ENCODE data around the gene HBE1.
"Not testable (repeated sequence)": the region's sequence is repeated elsewhere in the genome, so short reads cannot be mapped to it uniquely, and the experiment has no call there.

HBE1 gene

DNA sequence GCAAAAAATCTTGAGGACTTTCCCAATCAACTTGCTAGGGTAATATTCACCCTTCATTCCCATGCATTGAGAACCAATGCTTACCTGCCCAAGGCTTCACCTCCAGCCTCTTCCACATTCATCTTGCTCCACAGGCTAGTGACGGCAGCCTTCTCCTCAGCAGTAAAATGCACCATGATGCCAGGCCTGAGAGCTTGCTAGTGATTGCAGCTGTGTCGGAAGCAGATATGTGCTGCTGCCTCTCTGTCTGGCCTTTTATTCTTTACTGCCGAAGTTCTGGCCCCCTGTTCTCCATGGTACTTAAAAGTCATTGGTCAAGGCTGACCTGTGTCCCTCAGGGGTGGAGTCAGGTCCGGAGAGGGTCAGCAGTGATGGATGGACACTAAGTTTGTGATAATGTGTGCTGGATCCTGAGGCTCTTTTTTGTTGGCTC, at the start of gene HBE1:
TSS of gene HBE1 (minus strand) at position 231 of the 433 bp plus-strand sequence. CDS start at position 176, 55 bp downstream.
- Mint-ChIP-seq H3K36me3 (ENCODE audit: low read depth) (no peaks in the 10 kb centered on the region), H3K9me3 (no peaks in the 10 kb centered on the region), H3K4me1 (no peaks in the 10 kb centered on the region), H3K27ac (no peak within 1 kb of the TSS), H3K4me3 (no peak within 1 kb of the TSS), H3K27me3 (no peaks in the 10 kb centered on the region)
- ATAC-seq (no peak), DNase-seq (no peak)

DNA sequence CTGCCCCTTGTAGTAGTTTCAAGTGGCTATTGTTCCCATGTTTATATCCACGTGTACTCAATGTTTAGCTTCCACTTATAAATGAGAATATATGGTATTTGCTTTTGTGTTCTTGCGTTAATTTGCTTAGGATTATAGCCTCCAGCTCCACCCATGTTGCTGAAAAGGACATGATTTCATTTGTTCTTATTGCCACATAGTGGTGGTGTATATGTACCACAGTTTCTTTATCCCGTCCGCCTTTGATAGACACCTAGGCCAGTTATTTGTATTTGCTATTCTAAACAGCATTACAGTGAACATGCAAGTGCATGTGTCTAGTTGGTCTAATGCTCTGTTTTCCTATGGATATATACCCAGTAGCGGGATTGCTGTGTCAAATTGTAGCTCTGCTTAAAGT, 47.5 kb upstream of the HBE1 start:
- H3K9me3 Mint-ChIP-seq, result peaks cover 3% of the 10 kb centered on the region
- H3K27me3 Mint-ChIP-seq, result no peaks in the 10 kb centered on the region
- no peaks in the 10 kb centered on the region for H3K4me1 Mint-ChIP-seq
- H3K4me3 Mint-ChIP-seq, result no peak overlapping the region
- H3K27ac Mint-ChIP-seq, result no peak overlapping the region
- no peak for ATAC-seq
- H3K36me3 Mint-ChIP-seq (ENCODE audit: low read depth), result no peaks in the 10 kb centered on the region
- no peak for DNase-seq

DNA sequence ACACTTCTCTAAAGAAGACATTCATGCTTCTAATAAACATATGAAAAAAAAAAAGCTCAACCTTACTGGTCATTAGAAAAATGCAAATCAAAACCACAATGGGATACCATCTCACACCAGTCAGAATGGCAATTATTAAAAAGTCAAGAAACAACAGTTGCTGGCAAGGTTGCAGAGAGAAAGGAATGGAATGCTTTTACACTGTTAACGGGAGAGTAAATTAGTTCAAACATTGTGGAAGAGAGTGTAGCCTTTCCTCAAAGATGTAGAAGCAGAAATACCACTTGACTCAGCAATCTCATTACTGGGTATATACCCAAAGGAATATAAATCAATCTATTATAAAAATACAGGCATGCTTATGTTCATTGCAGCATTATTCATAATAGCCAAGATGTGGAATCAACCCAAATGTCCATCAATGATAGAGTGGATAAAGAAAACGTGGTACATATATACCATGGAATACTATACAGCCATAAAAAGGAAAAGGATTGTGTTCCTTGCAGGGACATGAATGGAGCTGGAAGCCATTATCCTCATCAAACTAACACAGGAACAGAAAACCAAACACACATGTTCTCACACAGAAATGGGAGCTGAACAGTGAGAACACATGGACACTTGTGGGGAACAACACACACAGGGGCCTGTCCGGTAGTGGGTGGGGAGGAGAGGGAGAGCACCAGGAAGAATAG, 43.7 kb upstream of the HBE1 start:
- not testable (repeated sequence) for H3K27ac Mint-ChIP-seq; ATAC-seq; H3K4me1 Mint-ChIP-seq; H3K27me3 Mint-ChIP-seq; H3K36me3 Mint-ChIP-seq (ENCODE audit: low read depth); H3K4me3 Mint-ChIP-seq; H3K9me3 Mint-ChIP-seq; DNase-seq

DNA sequence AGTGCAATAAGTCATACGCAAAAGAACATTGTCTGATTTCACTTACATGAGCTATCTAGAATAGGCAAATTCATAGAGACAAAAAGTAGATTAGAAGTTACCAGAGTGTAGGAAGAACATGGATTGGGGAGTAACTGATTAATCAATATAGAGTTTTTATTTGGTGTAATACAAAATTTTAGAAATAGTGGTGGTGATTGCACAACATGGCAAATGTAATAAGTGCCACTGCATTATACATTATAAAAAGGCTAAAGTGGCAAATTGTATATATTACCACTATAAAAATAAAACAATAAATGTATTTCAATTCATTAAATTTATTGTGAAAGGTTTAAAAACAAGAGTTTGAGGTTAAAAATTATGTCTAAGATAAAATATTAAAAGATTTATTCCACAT, 40.7 kb upstream of the HBE1 start:
- Mint-ChIP-seq H3K27ac (no peak overlapping the region), H3K36me3 (ENCODE audit: low read depth) (no peaks in the 10 kb centered on the region), H3K27me3 (peaks cover 2% of the 10 kb centered on the region), H3K4me1 (no peaks in the 10 kb centered on the region), H3K4me3 (no peak overlapping the region), H3K9me3 (no peaks in the 10 kb centered on the region)
- DNase-seq (no peak), ATAC-seq (no peak)

DNA sequence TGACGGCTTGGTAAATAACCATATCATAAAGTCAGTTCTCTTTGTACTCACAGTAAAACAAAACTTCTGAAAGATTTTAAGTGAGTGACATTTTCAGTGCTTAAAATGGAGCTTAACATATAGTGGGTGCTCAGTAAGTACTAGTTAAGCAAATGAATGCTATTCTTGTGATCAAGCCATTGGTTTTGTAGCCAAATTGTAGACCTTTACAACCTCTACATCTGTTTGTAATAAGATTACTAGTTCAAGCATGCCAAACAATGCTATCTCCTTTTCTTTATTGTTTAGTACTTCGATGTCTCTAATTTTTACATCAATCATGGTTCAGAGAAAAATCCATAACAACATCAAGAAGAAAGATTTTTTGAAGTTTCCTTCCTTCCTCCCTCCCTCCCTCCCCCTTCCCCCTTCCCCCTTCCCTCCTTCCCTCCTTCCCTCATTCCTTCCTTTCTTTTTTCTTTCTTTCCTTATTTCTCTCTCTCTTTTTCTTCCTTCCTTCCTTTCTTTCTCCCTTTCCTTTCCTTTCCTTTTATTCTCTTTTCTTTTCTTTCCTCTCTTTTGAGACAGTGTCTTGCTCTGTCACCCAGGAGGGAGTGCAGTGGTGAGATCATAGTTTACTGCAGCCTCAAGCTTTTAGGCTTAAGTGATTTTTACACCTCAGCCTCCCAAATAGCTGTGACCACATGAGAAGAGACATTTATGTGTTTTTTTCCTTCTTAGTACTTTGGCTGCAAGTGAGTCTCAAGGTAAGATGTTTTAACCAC, 37.7 kb upstream of the HBE1 start:
- ATAC-seq, result no peak
- Mint-ChIP-seq H3K27me3 (peaks cover 2% of the 10 kb centered on the region), H3K4me1 (no peaks in the 10 kb centered on the region), H3K36me3 (ENCODE audit: low read depth) (no peaks in the 10 kb centered on the region), H3K4me3 (no peak overlapping the region), H3K9me3 (no peaks in the 10 kb centered on the region), H3K27ac (no peak overlapping the region)
- DNase-seq, result no peak

DNA sequence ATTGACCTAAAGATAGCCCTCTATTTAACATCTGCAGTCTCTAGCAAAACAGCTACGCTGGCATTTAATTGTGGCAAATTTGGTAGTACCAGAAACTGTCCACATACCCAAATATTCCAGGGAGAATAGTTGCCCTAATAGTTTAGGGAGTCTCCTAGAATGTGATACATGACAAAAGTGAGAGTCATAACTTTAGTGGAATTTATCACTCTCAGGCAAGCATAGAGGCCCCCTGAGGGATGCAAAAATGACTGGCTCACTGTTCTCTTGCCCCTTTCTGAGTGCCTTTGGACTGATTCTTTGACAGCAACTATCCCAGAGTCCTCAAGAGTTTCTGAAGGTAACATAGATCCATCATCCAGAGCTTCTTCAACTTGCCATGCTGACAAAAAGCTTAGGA, 34.3 kb upstream of the HBE1 start:
- Mint-ChIP-seq H3K4me1 (no peaks in the 10 kb centered on the region), H3K9me3 (no peaks in the 10 kb centered on the region), H3K36me3 (ENCODE audit: low read depth) (no peaks in the 10 kb centered on the region), H3K27me3 (peaks cover 2% of the 10 kb centered on the region), H3K4me3 (no peak overlapping the region), H3K27ac (no peak overlapping the region)
- DNase-seq, result no peak
- no peak for ATAC-seq

DNA sequence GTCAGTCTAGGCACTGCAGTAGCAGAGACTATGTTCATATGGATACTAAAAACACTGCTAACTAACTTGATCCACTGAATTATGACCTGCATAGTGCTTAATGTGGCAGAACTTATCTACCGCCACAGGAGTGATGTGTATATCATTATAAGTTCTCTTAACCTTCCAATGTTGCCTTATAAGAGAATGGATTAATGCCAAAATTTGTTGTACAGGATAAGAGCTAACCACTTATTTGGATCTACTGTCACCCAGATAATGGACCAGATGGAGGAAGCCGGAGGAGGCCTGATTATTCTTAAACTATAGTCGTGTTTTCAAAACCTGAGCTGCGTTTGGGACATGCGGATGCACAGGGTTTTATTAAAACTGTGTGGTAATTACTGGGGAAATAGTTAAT, 33.9 kb upstream of the HBE1 start:
- H3K9me3 Mint-ChIP-seq, result no peaks in the 10 kb centered on the region
- peaks cover 4% of the 10 kb centered on the region for H3K27me3 Mint-ChIP-seq
- ATAC-seq, result no peak
- no peaks in the 10 kb centered on the region for H3K36me3 Mint-ChIP-seq (ENCODE audit: low read depth)
- H3K4me3 Mint-ChIP-seq, result no peak overlapping the region
- H3K27ac Mint-ChIP-seq, result no peak overlapping the region
- H3K4me1 Mint-ChIP-seq, result no peaks in the 10 kb centered on the region
- no peak for DNase-seq

DNA sequence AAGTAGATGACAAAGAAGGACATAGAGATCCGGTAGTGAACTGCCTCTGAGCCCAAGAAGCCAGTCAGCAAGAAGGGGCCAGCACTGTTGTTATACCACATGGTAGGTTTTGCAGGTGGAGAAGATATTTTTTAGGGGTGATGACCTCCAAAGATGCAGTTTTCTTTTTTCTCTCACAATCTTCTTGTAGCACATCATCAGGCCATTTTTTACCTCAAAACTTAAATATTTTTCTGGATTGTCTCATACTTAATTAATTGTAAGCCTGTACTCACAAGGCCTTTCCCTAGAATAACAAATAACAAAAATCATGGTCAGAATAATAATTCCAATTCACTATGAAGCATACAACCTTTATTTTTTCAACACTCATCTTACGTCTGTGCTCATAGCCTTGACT, 32.1 kb upstream of the HBE1 start, which contains the start of gene OR51B4:
TSS of gene OR51B4 (minus strand) at position 101 of the 400 bp plus-strand sequence. CDS start at position 101, 0 bp downstream.
- Mint-ChIP-seq H3K4me3 (no peak within 1 kb of the TSS), H3K9me3 (no peaks in the 10 kb centered on the region), H3K27me3 (peaks cover 1% of the 10 kb centered on the region), H3K27ac (no peak within 1 kb of the TSS), H3K4me1 (no peaks in the 10 kb centered on the region), H3K36me3 (ENCODE audit: low read depth) (no peaks in the 10 kb centered on the region)
- ATAC-seq (no peak), DNase-seq (no peak)

DNA sequence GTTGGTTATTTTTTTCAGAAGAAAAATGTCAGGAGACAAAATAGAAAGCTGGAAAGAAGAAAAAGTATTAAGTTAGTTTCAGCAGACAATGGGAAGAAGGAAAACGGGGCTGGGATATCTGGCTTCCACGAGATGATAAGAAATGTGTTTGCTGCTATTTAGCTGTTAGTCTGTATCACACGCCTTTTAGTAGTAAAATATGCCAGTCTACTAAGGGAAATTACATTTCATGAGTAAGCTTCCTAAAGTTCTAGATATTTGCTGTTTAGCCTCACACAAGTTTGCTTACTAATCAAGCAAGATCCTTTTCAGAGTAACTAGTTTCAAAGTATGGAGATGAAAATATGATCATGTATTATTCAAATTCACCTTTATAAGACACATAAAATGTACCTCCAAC, 30.5 kb upstream of the HBE1 start:
- H3K27me3 Mint-ChIP-seq, result peaks cover 1% of the 10 kb centered on the region
- DNase-seq, result no peak
- H3K27ac Mint-ChIP-seq, result no peak overlapping the region
- no peaks in the 10 kb centered on the region for H3K9me3 Mint-ChIP-seq
- no peaks in the 10 kb centered on the region for H3K4me1 Mint-ChIP-seq
- no peak for ATAC-seq
- no peak overlapping the region for H3K4me3 Mint-ChIP-seq
- no peaks in the 10 kb centered on the region for H3K36me3 Mint-ChIP-seq (ENCODE audit: low read depth)

DNA sequence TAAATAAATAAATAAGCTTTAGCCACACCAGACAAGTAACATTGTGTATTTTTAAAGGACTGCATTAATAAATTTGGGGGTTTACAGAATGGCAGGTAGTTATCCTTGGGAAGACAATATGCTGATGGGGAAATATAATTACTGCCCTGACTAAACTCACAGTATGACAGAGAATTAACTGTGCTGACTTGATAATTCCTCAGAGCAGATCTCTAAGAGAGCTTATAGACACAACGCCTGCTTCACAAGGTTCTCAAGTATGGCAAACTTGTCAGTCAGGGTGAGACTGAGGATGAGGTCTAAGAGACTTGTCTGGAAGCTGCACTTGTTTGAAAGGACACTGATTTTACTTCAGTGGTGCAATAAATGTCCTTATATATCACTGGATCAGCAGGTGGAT, 28.7 kb upstream of the HBE1 start:
- Mint-ChIP-seq H3K9me3 (no peaks in the 10 kb centered on the region), H3K27ac (no peak overlapping the region), H3K27me3 (peaks cover 1% of the 10 kb centered on the region), H3K4me1 (no peaks in the 10 kb centered on the region), H3K36me3 (ENCODE audit: low read depth) (no peaks in the 10 kb centered on the region), H3K4me3 (no peak overlapping the region)
- ATAC-seq, result no peak
- no peak for DNase-seq

DNA sequence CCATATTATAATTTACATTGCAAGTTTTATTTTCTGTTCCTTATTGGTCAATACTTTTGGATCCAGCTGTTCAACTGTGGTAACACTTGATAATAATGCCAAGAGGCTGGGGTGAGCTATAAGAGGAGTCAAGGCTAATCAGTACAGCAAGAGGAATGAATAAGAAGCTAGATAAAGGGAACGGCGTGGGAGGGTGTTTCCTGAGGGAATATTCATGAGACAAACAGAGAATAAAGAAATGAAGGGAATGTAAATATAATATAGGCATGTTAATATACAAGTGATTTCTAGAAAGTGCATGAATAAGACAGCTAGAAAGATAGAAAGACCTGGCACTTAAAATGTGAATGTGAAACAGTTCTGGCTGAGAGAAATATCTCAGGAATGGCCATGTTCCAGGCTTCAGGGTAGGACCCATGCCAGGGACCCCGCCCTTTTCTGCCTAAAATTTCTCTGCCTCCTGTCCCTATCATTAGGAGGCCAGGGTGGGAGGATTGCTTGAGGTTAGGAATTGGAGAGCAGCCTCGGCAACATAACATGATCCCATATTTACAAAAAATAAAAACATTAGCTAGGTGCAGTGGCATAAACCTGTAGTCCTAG, 28.1 kb upstream of the HBE1 start:
- H3K4me1 Mint-ChIP-seq, result no peaks in the 10 kb centered on the region
- peaks cover 1% of the 10 kb centered on the region for H3K27me3 Mint-ChIP-seq
- H3K27ac Mint-ChIP-seq, result no peak overlapping the region
- no peak for DNase-seq
- H3K4me3 Mint-ChIP-seq, result no peak overlapping the region
- no peak for ATAC-seq
- no peaks in the 10 kb centered on the region for H3K9me3 Mint-ChIP-seq
- H3K36me3 Mint-ChIP-seq (ENCODE audit: low read depth), result no peaks in the 10 kb centered on the region

DNA sequence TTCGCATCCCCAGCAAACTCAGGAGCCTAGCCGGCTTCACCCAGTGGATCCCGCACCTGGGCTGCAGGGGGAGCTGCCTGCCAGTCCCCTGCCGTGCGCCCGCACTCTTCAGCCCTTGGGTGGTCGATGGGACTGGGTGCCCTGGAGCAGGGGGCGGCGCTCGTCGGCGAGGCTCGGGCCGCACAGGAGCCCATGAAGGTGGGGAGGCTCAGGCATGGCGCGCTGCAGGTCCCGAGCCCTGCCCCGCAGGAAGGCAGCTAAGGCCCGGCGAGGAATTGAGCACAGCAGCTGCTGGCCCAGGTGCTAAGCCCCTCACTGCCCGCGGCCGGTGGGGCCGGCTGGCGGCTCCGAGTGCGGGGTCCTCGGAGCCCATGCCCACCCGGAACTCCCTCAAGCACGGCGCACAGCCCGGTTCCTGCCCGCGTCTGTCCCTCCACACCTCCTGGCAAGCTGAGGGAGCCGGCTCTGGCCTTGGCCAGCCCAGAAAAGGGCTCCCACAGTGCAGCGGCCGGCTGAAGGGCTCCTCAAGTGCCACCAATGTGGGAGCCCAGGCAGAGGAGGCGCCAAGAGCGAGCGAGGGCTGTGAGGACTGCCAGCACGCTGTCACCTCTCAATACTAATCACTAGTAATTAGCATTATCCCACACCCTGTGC, 24.7 kb upstream of the HBE1 start:
- H3K27me3 Mint-ChIP-seq; H3K36me3 Mint-ChIP-seq (ENCODE audit: low read depth); ATAC-seq; H3K4me3 Mint-ChIP-seq; H3K4me1 Mint-ChIP-seq; DNase-seq; H3K9me3 Mint-ChIP-seq; H3K27ac Mint-ChIP-seq: not testable (repeated sequence)

DNA sequence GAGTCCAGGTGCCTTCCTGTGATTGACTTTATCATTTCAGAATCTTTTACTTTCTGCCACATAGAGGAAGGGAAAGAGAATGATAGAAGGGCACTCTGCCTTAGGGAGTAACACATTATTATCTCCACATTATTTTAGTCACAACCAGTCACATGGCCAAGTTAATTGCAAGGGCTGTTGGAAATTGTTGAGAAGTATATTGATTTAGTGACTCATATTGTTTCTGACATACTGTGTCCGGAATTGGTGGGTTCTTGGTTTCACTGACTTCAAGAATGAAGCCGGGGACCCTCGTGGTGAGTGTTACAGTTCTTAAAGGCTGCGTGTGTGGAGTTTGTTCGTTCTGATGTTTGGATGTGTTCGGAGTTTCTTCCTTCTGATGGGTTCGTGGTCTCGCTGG, 23.3 kb upstream of the HBE1 start:
- ATAC-seq (no peak), DNase-seq (no peak)
- H3K4me3 Mint-ChIP-seq, result no peak overlapping the region
- no peaks in the 10 kb centered on the region for H3K4me1 Mint-ChIP-seq
- no peaks in the 10 kb centered on the region for H3K36me3 Mint-ChIP-seq (ENCODE audit: low read depth)
- H3K9me3 Mint-ChIP-seq, result no peaks in the 10 kb centered on the region
- H3K27me3 Mint-ChIP-seq, result no peaks in the 10 kb centered on the region
- no peak overlapping the region for H3K27ac Mint-ChIP-seq

DNA sequence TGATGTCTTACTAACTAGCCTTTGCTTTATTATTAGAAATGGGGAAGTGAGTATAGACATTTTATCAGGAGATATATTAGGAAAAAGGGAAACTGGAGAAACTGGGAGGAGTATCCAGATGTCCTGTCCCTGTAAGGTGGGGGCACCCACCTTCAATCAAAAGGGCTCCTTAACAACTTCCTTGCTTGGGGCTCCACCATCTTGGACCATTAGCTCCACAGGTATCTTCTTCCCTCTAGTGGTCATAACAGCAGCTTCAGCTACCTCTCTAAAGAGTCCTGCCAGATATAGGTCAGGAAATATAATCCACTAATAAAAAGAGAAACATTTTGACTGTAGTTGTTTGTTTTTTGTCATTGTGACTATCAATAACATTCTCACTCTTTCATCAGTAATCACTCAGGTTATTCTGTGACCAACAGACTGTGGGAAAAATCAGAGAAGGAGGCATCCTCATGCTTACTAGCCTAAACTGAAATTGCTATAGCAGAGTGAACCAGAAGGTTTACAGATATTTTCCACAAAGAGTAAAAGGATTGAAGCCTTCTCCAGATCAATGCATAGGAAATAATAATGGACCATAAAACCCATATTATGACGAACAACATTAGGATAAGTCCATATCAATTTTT, 21.6 kb upstream of the HBE1 start:
- ATAC-seq (no peak), DNase-seq (no peak)
- H3K27ac Mint-ChIP-seq, result no peak overlapping the region
- no peaks in the 10 kb centered on the region for H3K36me3 Mint-ChIP-seq (ENCODE audit: low read depth)
- H3K4me1 Mint-ChIP-seq, result no peaks in the 10 kb centered on the region
- no peaks in the 10 kb centered on the region for H3K9me3 Mint-ChIP-seq
- no peak overlapping the region for H3K4me3 Mint-ChIP-seq
- no peaks in the 10 kb centered on the region for H3K27me3 Mint-ChIP-seq
